ENCODE results near the gene UBE2J2. TPM values are rescaled to one million over a fixed set of nuclear protein-coding genes. Genes with fewer than 3 reads are reported as not detected.
A peak's percentile ranks its signal among the peaks of the same experiment; 100 is the strongest.

UBE2J2 gene
- total and polyA plus RNA-seq, 9 donors = 29.6 to 48.3 (median 41.3) TPM

- H3K36me3 ChIP-seq (ENCODE audit: control insufficient read depth, insufficient read depth, low read length) = peaks cover 18% of the 10 kb centered on the region
- no peaks in the 10 kb centered on the region for H3K9me3 ChIP-seq (replicated peaks; ENCODE audit: control insufficient read depth, low read depth, low read length)
- no peak for DNase-seq
- H3K4me3 ChIP-seq (ENCODE audit: low read length) = no peak overlapping the region
- H3K27me3 ChIP-seq (ENCODE audit: control insufficient read depth, insufficient read depth, low read length) = peaks cover 30% of the 10 kb centered on the region
- H3K27ac ChIP-seq (ENCODE audit: low read length) = no peak overlapping the region
- H3K4me1 ChIP-seq (ENCODE audit: control insufficient read depth, insufficient read depth, low read length) = peaks cover 66% of the 10 kb centered on the region
- WGBS (ENCODE audit: insufficient coverage) = 76% methylated on average over 23 of the region's 27 CpGs
Measured at GRCh38 chr1:1235016-1235744, 38.5 kb downstream of the UBE2J2 start.

GRCh38 chr1:1234180-1234808, 39.4 kb downstream of the UBE2J2 start:
- Histone ChIP-seq H3K36me3 (ENCODE audit: control insufficient read depth, insufficient read depth, low read length) (peaks cover 23% of the 10 kb centered on the region), H3K9me3 (replicated peaks; ENCODE audit: control insufficient read depth, low read depth, low read length) (no peaks in the 10 kb centered on the region), H3K4me3 (ENCODE audit: low read length) (no peak overlapping the region), H3K27ac (ENCODE audit: low read length) (no peak overlapping the region), H3K4me1 (ENCODE audit: control insufficient read depth, insufficient read depth, low read length) (peaks cover 67% of the 10 kb centered on the region), H3K27me3 (ENCODE audit: control insufficient read depth, insufficient read depth, low read length) (peaks cover 21% of the 10 kb centered on the region)
- DNase-seq = no peak
- 94% methylated on average over 26 of the region's 28 CpGs for WGBS (ENCODE audit: insufficient coverage)

- H3K27me3 ChIP-seq (ENCODE audit: control insufficient read depth, insufficient read depth, low read length) = peaks cover 13% of the 10 kb centered on the region
- peaks cover 62% of the 10 kb centered on the region for H3K4me1 ChIP-seq (ENCODE audit: control insufficient read depth, insufficient read depth, low read length)
- 94% methylated on average over 11 of the region's 15 CpGs for WGBS (ENCODE audit: insufficient coverage)
- no peak overlapping the region for H3K27ac ChIP-seq (ENCODE audit: low read length)
- no peaks in the 10 kb centered on the region for H3K9me3 ChIP-seq (replicated peaks; ENCODE audit: control insufficient read depth, low read depth, low read length)
- H3K4me3 ChIP-seq (ENCODE audit: low read length) = no peak overlapping the region
- H3K36me3 ChIP-seq (ENCODE audit: control insufficient read depth, insufficient read depth, low read length) = peaks cover 29% of the 10 kb centered on the region
- no peak for DNase-seq
Measured at GRCh38 chr1:1233567-1233892, 40.1 kb downstream of the UBE2J2 start.

GRCh38 chr1:1232796-1233566, 40.7 kb downstream of the UBE2J2 start:
- H3K36me3 ChIP-seq (ENCODE audit: control insufficient read depth, insufficient read depth, low read length) = peaks cover 35% of the 10 kb centered on the region
- H3K4me1 ChIP-seq (ENCODE audit: control insufficient read depth, insufficient read depth, low read length) = peaks cover 56% of the 10 kb centered on the region
- no peaks in the 10 kb centered on the region for H3K9me3 ChIP-seq (replicated peaks; ENCODE audit: control insufficient read depth, low read depth, low read length)
- no peak overlapping the region for H3K4me3 ChIP-seq (ENCODE audit: low read length)
- 77% methylated on average over 90 of the region's 98 CpGs for WGBS (ENCODE audit: insufficient coverage)
- DNase-seq = no peak
- H3K27me3 ChIP-seq (ENCODE audit: control insufficient read depth, insufficient read depth, low read length) = peaks cover 8% of the 10 kb centered on the region
- no peak overlapping the region for H3K27ac ChIP-seq (ENCODE audit: low read length)

- peaks cover 49% of the 10 kb centered on the region for H3K4me1 ChIP-seq (ENCODE audit: control insufficient read depth, insufficient read depth, low read length)
- WGBS (ENCODE audit: insufficient coverage) = 4% methylated on average over 100 of the region's 100 CpGs
- peak within 1 kb of the TSS; percentile 66 for H3K27ac ChIP-seq (ENCODE audit: low read length)
- DNase-seq = no peak
- peaks cover under 1% of the 10 kb centered on the region for H3K27me3 ChIP-seq (ENCODE audit: control insufficient read depth, insufficient read depth, low read length)
- peak within 1 kb of the TSS; percentile 82 for H3K4me3 ChIP-seq (ENCODE audit: low read length)
- no peaks in the 10 kb centered on the region for H3K9me3 ChIP-seq (replicated peaks; ENCODE audit: control insufficient read depth, low read depth, low read length)
- H3K36me3 ChIP-seq (ENCODE audit: control insufficient read depth, insufficient read depth, low read length) = peaks cover 41% of the 10 kb centered on the region
Measured at GRCh38 chr1:1232208-1232795, 41.4 kb downstream of the UBE2J2 start, which contains the start of gene B3GALT6. B3GALT6 (plus strand) TSS chr1:1232237; CDS start chr1:1232279, 42 bp downstream.

- Histone ChIP-seq H3K36me3 (ENCODE audit: control insufficient read depth, insufficient read depth, low read length) (peaks cover 45% of the 10 kb centered on the region), H3K9me3 (replicated peaks; ENCODE audit: control insufficient read depth, low read depth, low read length) (no peaks in the 10 kb centered on the region), H3K4me1 (ENCODE audit: control insufficient read depth, insufficient read depth, low read length) (peaks cover 43% of the 10 kb centered on the region), H3K27ac (ENCODE audit: low read length) (peak within 1 kb of the TSS; percentile 66), H3K4me3 (ENCODE audit: low read length) (peak within 1 kb of the TSS; percentile 82), H3K27me3 (ENCODE audit: control insufficient read depth, insufficient read depth, low read length) (no peaks in the 10 kb centered on the region)
- under 1% methylated on average over 99 of the region's 99 CpGs for WGBS (ENCODE audit: insufficient coverage)
- peak; percentile 99 for DNase-seq
Measured at GRCh38 chr1:1231400-1232207, 42.0 kb downstream of the UBE2J2 start, which contains the start of gene SDF4. SDF4 (minus strand) TSS chr1:1232001; CDS start chr1:1228772, 3,229 bp downstream.

- peaks cover 53% of the 10 kb centered on the region for H3K36me3 ChIP-seq (ENCODE audit: control insufficient read depth, insufficient read depth, low read length)
Measured at GRCh38 chr1:1230656-1231399, 42.8 kb downstream of the UBE2J2 start.

GRCh38 chr1:1229770-1230169, 43.9 kb downstream of the UBE2J2 start:
- peaks cover 27% of the 10 kb centered on the region for H3K4me1 ChIP-seq (ENCODE audit: control insufficient read depth, insufficient read depth, low read length)
- WGBS (ENCODE audit: insufficient coverage) = 86% methylated on average over 19 of the region's 19 CpGs
- no peak overlapping the region for H3K4me3 ChIP-seq (ENCODE audit: low read length)

More at GRCh38 chr1:1230656-1231399, 42.8 kb downstream of the UBE2J2 start:
- Histone ChIP-seq H3K9me3 (replicated peaks; ENCODE audit: control insufficient read depth, low read depth, low read length) (no peaks in the 10 kb centered on the region), H3K27ac (ENCODE audit: low read length) (peak overlapping the region; percentile 66), H3K4me1 (ENCODE audit: control insufficient read depth, insufficient read depth, low read length) (peaks cover 35% of the 10 kb centered on the region), H3K4me3 (ENCODE audit: low read length) (peak overlapping the region; percentile 82), H3K27me3 (ENCODE audit: control insufficient read depth, insufficient read depth, low read length) (no peaks in the 10 kb centered on the region)
- DNase-seq = no peak
- 13% methylated on average over 16 of the region's 24 CpGs for WGBS (ENCODE audit: insufficient coverage)

More at GRCh38 chr1:1229770-1230169, 43.9 kb downstream of the UBE2J2 start:
- no peak for DNase-seq
- peaks cover 56% of the 10 kb centered on the region for H3K36me3 ChIP-seq (ENCODE audit: control insufficient read depth, insufficient read depth, low read length)
- no peaks in the 10 kb centered on the region for H3K9me3 ChIP-seq (replicated peaks; ENCODE audit: control insufficient read depth, low read depth, low read length)
- no peak overlapping the region for H3K27ac ChIP-seq (ENCODE audit: low read length)
- H3K27me3 ChIP-seq (ENCODE audit: control insufficient read depth, insufficient read depth, low read length) = no peaks in the 10 kb centered on the region

Measured in muscle of leg (tissue), 11 donors.